GM21423 (cell line): ENCODE results near the gene MAPT.
"Not testable (repeated sequence)": the region's sequence is repeated elsewhere in the genome, so short reads cannot be mapped to it uniquely, and the experiment has no call there.

Experiments
- ATAC-seq: cut with Tn5 transposase; IDR thresholded peaks from one replicate; pipeline ENCODE4 v1.9.1; 2021; ENCODE audit warnings: mild to moderate bottlenecking, moderate library complexity; ENCODE audit not compliant: unreplicated experiment

Gene MAPT

GRCh38 chr17:45861165-45861564, 33.2 kb upstream of the MAPT start:
- ATAC-seq = no peak

DNA sequence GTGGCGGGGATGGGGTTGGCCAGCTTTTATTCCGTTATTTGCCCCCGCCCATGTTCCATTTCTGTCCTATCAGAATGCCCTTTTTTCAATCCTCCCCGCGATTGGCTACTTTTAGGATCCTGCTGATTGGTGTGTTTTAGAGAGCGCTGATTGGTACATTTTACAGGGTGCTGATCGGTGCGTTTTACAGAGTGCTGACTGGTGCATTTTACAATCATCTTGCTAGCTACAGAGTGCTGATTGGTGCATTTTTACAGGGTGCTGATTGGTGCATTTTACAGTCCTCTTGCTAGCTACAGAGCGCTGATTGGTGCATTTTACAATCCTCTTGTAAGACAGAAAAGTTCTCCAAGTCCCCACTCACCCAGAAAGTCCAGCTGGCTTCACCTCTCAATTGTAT, 32.2 kb upstream of the MAPT start:
- ATAC-seq = not testable (repeated sequence)

DNA sequence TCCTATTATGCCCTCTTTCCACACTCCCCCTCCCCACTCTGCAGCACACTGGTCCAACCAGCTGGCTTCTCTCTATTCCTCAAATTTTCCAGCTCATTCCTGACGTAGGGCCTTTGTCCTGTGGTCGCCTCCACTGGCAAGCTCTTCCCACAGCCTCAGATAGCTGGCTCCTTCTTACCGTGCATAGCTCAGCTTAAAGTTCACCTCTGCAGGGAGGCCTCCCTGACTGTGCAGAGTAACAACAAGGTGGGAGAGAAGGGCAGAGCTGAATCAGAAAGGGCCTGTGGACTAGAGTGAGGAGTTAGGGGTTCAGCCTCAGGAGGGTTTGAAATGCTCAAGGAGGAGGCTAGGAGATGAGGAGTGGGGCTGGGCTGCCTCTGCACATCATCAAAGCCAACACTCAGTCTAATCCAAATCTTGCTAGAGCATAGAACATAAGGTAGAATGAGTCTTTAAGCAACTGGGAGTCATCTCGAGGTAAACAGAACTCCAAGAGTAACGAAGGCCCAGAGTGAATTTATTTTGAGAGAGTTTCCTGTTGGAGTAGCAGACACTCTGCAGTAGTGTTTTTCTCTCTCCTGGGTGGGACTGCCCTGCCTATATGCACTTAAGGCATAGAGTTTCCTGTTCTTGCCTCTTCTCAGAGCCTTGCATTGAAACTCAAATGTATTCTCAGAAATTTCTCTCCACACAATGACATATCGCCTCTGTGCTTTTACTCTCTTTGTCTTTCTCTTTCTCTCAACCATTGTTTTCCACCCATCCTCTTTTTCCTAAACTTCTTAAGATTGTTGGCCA, 30.3 kb upstream of the MAPT start:
- ATAC-seq = no peak

- ATAC-seq = no peak
These were observed 27.2 kb upstream of the MAPT start for GRCh38 chr17:45867171-45867570.

GRCh38 chr17:45867702-45868101, 26.7 kb upstream of the MAPT start:
- no peak for ATAC-seq

GRCh38 chr17:45868276-45868675, 26.1 kb upstream of the MAPT start:
- no peak for ATAC-seq

DNA sequence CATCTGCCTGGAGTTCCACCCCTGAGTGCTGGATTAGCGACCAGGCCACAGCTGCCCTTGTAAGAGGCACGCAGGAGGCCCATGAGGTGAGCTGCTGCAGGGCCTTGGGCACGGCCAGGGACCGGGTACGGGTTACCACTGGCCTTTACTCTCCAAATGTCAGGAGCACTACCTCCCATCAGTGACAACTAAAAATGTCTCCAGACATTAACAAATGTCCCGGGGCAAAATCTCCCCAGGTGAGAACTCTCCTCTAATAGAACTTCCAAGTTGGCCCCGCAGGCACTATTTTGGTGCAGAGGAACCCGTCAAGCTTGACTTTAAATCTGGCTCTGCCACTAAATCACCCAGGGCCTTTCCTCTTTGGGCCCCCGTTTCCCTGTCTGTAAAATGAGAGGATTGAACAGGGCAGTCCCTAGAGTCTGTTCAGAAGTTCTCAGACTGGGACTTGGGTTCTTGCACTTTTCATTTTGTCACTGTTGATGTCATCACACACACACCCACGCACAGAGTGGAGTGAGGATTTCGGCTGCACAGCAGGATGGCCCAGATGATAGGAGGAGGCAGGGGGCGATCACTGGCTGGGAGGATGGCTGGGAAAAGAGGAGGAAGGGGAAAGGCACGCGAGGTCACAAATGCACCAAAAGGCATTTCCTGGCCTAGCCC, 24.5 kb upstream of the MAPT start:
- ATAC-seq = no peak

DNA sequence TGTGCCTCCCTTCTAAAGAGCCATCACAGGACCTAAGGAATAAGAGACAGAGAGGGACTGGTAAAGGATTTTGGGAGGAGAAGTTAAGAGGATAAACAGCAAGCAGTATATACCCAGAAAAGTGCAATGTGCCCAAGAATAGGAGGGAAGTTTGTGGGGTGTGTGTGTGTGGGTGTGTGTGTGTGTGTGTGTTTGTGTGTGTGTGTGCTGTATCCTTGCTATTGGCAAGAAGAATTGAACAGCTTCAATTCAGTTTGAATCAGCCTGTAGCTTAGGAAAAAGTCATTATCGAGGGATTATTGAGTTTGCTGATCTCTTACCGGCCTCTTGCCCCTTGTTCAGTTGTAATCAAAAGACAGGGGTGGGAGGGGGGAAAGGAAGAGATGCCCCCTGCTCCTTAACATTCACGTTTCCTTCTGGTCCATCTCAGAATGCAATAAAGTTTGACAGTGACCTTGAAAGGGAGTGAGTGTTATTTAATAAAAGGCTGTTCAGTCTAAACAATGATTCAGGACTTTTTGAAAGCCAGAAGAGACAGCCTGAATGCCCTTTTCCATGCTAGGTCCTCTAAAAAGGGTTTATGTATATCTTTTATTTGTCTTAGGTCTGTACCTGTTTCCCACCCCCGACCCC, 23.9 kb upstream of the MAPT start:
- no peak for ATAC-seq

DNA sequence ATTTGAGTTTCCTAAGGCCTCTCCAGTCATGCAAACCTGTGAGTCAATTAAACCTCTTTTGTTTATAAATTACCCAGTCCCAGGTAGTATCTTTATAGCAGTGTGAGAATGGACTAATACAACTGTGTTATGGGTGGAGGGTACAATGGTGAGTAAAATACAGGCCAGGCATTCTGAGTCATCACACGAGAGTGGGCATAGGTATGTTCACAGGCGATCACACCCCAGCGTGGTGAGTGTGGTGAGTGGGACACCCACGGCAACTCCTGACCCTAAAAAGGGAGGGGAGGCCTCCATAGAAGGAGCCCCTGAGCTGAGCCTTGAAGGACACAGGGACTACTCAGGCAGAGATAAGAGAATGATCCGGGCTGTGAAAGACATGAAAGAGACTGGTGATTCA, 22.6 kb upstream of the MAPT start:
- no peak for ATAC-seq

DNA sequence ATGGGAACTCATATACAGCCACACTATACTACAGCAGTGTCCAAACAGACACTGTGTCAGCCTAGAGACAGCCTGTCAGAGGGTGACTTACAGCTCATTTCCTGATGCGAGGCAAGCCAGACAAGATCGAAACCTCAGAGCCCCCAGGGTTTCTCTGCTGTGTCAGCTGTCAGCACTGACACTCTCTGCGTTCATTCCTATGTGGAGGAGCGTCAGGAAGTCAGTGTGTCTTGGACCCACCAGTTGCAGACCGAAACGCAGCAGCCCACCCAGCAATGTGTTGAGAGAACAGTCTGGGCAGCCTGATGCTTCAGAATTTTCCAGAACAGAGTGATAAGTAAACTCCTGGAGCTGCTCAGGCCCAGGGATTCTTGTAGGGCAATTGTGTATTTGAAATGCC, 20.6 kb upstream of the MAPT start:
- no peak for ATAC-seq

- no peak for ATAC-seq
These were observed 20.2 kb upstream of the MAPT start for GRCh38 chr17:45874151-45874550.

DNA sequence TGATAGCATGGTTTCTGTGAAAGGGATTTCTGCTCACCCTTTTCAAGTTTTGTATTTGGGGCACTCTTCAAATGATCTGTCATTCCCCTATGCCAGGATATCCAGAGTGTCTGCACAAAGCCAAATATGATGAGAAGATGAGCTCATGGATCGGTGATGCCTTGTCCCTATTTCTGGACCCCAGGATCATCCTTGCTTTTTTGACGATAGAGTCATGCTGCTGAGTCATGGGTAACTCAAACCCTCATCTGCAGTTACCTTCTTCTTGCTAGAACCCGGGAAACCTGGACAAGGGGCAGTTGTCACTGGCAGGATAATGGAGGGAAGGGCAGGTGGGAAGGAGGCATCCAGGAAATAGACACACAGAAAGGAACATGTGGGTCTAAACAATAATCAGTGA, 17.8 kb upstream of the MAPT start:
- ATAC-seq = no peak

DNA sequence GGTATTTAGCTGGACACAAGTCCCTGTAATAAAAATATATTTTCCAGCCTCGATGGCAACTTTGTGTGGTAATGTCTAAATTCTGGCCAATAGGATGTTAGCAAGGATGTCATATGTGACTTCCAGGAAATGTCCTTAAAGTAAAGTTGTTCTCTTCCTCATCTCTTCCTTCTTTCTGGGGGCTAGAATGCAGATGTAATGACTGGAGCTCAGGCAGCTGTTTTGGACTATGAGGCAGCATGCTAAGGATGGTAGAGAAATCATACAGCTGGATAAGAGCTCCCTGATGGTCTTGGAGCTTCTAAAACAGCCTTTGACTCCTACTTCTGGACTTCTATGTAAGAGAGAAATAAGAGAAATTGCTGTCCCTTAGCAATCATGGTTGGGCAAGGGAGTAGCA, 16.9 kb upstream of the MAPT start:
- no peak for ATAC-seq

GRCh38 chr17:45883063-45883462, 11.3 kb upstream of the MAPT start:
- no peak for ATAC-seq

DNA sequence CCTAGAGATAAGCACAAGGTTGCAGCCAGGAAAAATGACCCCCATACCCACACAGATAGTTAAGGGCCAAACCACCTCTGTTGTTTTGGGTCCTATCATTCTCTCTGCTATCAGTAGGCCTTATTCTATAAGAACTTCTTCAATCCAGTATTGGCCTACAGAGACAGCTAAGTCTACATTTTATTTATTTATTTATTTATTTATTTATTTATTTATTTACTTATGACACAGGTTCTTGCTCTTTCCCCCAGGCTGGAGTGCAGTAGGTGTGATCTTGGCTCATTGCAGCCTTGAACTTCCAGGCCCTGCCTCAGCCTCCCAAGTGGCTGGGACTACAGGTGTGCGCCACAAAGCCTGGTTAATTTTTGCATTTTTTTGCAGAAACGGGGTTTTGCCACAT, 7.5 kb upstream of the MAPT start:
- ATAC-seq = no peak

DNA sequence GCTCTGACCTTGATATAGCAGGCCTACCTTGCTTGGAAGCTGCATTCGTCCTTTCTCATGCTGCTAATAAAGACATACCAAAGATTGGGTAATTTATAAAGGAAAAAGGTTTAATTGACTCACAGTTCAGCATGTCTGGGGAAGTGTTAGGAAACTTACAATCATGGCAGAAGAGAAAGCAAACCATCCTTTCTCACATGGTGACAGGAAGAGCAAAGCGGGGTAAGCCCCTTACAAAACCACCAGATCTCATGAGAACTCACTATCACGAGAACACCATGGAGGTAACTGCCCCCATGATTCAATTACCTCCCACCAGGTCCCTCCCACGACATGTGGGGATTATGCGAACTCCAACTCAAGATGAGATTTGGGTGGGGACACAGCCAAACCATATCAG, 6.0 kb upstream of the MAPT start:
- no peak for ATAC-seq

GRCh38 chr17:45889579-45889978, 4.8 kb upstream of the MAPT start:
- no peak for ATAC-seq

GRCh38 chr17:45893725-45894021, 681 bp upstream of the MAPT start:
- no peak for ATAC-seq

GRCh38 chr17:45895304-45895968, 1.1 kb downstream of the MAPT start:
- no peak for ATAC-seq

DNA sequence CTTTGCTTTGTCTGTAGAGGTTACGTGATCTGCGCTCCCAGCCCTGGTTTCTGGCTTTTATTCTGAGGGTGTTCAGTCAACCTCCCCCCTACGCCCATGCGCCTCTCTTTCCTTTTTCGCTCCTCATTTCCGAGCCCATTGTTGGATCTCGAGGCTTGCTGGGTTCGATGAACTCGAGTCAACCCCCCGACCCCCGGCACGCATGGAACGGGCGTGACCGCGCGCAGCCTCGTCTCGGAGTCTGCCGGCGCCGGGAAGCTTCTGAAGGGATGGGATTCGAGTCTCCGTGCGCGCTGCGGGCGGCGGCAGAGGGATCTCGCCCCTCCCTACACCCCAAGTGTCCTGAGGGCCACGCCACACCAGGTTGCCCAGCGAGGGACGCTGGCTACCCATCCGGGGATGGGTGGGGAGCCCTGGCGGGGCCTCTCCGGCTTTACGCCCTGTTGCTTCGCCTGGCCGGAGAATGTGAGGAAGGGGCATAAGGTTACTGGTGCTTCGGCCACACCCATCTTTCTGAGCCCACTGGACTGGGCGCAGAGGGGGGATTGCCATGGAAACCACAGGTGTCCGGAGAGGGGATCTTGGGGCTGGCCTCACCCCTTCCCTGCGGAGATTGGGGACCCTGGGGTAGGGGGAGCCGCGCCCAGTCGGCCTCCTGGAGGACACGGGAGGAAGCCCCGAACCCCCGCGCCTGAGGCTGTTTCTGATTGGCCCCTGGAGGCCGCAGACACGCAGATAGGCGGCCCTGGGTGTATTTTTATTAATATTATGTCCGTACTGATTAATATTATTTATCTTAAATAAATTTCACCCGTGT, 1.8 kb downstream of the MAPT start:
- ATAC-seq = no peak
